Lower lobe of right lung (tissue), 2 donors: ENCODE results near the gene CHRM2. TPM values are rescaled to one million over a fixed set of nuclear protein-coding genes. Genes with fewer than 3 reads are reported as not detected.
A peak's percentile ranks its signal among the peaks of the same experiment; 100 is the strongest.

Experiments used
- ATAC-seq, 2 donors: fragments of 200-7000 bp; cut with Tn5 transposase; one replicate each; pipeline ENCODE4 v1.9.1; 2020 to 2022; ENCODE audit warnings: mild to moderate bottlenecking in 2 of 2, moderate library complexity in 2 of 2
- DNase-seq: peaks from one replicate; pipeline ENCODE4 v3.0.0-alpha.2; 2020
- H3K27ac ChIP-seq: fragments of 200-600 bp; one replicate; pipeline ENCODE4 v1.8.0; 2022
- H3K27me3 ChIP-seq: fragments of 200-600 bp; one replicate; pipeline ENCODE4 v1.8.0; 2022; ENCODE audit warnings: low read depth
- H3K36me3 ChIP-seq: fragments of 200-600 bp; one replicate; pipeline ENCODE4 v1.8.0; 2022; ENCODE audit warnings: mild to moderate bottlenecking
- H3K4me1 ChIP-seq: fragments of 200-600 bp; one replicate; pipeline ENCODE4 v1.8.0; 2022
- H3K4me3 ChIP-seq: fragments of 200-600 bp; one replicate; pipeline ENCODE4 v1.8.0; 2022; ENCODE audit warnings: mild to moderate bottlenecking
- H3K9me3 ChIP-seq: fragments of 200-600 bp; one replicate; pipeline ENCODE4 v1.8.0; 2022
- CTCF ChIP-seq: fragments of 200-600 bp; IDR thresholded peaks from one replicate; pipeline ENCODE4 v1.8.0; 2022; ENCODE audit warnings: antibody characterized with exemption, mild to moderate bottlenecking
- intact Hi-C: fragments of 100-400 bp; cut with DNase I; formaldehyde crosslinking; loops from one replicate; pipeline ENCODE4 v1.11.0; 2022
- total RNA-seq: library from RNA; stranded (reverse); fragmentation: NEBNext Ultra II Directional; extraction: Animal tissue kit (Norgen Biotek cat#: 25700); gene quantifications from one replicate; pipeline ENCODE4 v1.2.1, GENCODE V29; 2021
- donor health status: DM: no; HTN: yes; CAD: no; lungs with severe emphysema.

The CHRM2 gene
- total RNA-seq, 1 donor from 2014 or later = 2.8 TPM

DNA sequence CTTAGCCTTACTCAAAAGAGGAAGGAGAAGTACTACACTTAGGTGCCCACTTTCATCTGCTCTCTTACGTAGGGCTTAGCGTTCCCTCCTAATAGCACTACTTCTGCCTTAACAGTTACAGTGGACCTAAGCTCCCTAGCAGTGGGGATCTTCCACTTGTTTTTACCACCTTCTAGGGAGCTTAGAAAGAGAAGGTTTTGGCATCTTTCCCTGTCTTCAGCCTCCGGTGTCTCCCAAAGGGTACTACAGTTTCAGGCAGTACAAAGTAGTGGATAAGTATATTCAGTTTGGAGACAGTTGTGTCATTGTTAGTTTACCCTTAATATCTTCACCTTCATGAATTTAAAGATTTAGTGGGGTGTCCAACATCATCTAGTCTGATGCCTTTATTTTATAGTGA lies 14.6 kb downstream of the CHRM2 start:
- Histone ChIP-seq H3K4me1 (peaks cover 7% of the 10 kb centered on the region), H3K9me3 (no peaks in the 10 kb centered on the region), H3K27ac (no peak overlapping the region), H3K36me3 (no peaks in the 10 kb centered on the region), H3K27me3 (no peaks in the 10 kb centered on the region), H3K4me3 (no peak overlapping the region)
- DNase-seq (no peak), ATAC-seq (no peak)
- intact Hi-C loops = no loop called here
- no peak for TF ChIP-seq CTCF

DNA sequence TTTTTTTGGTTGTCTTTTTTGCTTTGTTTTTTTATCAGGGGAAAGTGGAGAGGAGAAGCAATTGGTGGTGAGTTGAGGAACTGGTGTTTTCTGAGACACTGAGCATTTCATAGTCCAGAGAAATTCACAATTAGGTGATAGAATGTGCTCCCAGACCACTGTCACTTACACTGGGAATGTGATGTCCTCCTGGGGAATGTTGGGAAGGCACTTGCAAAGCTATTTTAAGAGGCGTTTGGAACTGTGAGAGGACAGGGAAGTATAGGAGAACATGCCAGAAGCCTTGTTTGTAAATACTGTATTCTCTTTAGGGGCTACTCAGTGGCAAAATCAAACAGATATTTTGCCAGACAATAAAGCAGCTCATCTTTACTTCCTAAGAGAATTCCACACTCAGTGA lies 16.0 kb downstream of the CHRM2 start:
- H3K27me3 ChIP-seq = no peaks in the 10 kb centered on the region
- intact Hi-C loops = no loop called here
- peak; percentile 32 to 58 for ATAC-seq
- TF ChIP-seq CTCF = no peak
- H3K9me3 ChIP-seq = no peaks in the 10 kb centered on the region
- H3K4me3 ChIP-seq = no peak overlapping the region
- no peaks in the 10 kb centered on the region for H3K36me3 ChIP-seq
- no peak overlapping the region for H3K27ac ChIP-seq
- no peaks in the 10 kb centered on the region for H3K4me1 ChIP-seq
- no peak for DNase-seq

GRCh38 chr7:136887317-136887716 lies 18.9 kb downstream of the CHRM2 start:
- Histone ChIP-seq H3K27me3 (no peaks in the 10 kb centered on the region), H3K27ac (no peak overlapping the region), H3K4me3 (no peak overlapping the region), H3K9me3 (no peaks in the 10 kb centered on the region), H3K36me3 (no peaks in the 10 kb centered on the region), H3K4me1 (no peaks in the 10 kb centered on the region)
- no peak for DNase-seq
- intact Hi-C loops = no loop called here
- no peak for TF ChIP-seq CTCF
- no peak for ATAC-seq

DNA sequence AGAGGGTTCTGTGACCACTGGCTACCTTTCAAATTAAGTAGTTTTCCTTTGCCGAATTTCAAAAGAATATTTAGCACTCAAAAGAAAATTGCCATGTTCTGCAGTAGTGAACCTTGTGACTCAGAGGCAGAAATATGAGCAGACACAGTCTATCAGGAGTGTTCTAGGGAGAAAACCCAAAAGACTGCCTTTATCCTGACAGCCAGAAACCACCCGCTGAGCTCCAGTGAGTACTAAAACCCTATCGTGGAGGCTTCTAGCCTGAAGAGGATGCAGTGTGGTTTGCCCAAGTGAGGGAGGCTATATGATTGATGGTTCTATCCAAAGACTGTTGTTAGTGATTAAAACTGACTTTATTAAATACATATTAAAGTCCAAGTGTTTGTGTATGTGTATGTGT lies 21.9 kb downstream of the CHRM2 start:
- no peaks in the 10 kb centered on the region for H3K27me3 ChIP-seq
- no peak for TF ChIP-seq CTCF
- H3K4me1 ChIP-seq = no peaks in the 10 kb centered on the region
- H3K9me3 ChIP-seq = no peaks in the 10 kb centered on the region
- intact Hi-C loops = no loop called here
- ATAC-seq = no peak
- DNase-seq = no peak
- H3K36me3 ChIP-seq = no peaks in the 10 kb centered on the region
- no peak overlapping the region for H3K27ac ChIP-seq
- H3K4me3 ChIP-seq = no peak overlapping the region

DNA sequence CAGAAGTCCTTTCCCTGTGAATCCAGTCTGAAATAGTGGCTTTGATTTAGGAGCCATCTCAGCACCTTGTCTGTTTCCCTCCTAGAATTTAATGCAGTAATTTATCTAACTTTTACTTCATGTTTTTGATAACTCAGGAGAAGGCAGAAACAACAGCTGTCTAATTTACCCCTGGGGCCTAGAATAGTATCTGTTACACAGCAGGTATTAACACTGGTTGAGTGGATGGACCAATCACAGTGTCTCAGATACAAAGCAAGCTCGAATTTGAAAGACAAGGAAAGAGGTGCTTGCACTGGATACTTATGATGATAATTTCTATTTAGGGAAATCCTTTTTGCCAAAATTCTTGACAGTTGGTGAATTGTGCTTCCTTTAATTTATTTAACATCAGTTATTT lies 23.4 kb downstream of the CHRM2 start:
- TF ChIP-seq CTCF = no peak
- Histone ChIP-seq H3K27ac (no peak overlapping the region), H3K36me3 (no peaks in the 10 kb centered on the region), H3K9me3 (no peaks in the 10 kb centered on the region), H3K4me3 (no peak overlapping the region), H3K27me3 (no peaks in the 10 kb centered on the region), H3K4me1 (no peaks in the 10 kb centered on the region)
- intact Hi-C loops = no loop called here
- ATAC-seq (no peak), DNase-seq (no peak)

DNA sequence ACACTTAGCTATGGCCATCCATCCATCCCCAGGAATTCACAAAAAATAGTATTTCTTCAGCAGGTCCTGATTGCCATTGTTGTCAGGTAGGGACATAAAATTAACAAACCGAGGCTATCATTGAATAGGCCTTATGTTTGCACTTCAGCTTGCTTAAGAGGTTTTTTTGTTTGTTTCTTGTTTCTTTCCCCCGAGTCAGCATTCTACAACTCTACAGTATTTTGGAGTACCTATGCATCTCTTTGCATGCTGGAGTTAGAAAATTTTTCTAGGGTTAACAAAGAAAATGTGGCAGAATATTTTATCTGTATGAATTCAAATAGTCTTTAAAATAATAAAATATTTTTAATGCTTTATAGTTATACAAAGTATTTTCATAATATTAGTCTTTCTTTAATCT lies 26.3 kb downstream of the CHRM2 start:
- H3K9me3 ChIP-seq = no peaks in the 10 kb centered on the region
- no peak for ATAC-seq
- no peak for TF ChIP-seq CTCF
- H3K27ac ChIP-seq = no peak overlapping the region
- intact Hi-C loops = no loop called here
- DNase-seq = no peak
- H3K4me3 ChIP-seq = no peak overlapping the region
- no peaks in the 10 kb centered on the region for H3K36me3 ChIP-seq
- H3K4me1 ChIP-seq = no peaks in the 10 kb centered on the region
- H3K27me3 ChIP-seq = no peaks in the 10 kb centered on the region
